SKM-1 treated with dmso at 0.1 percent for 144 hours (cell line): ENCODE results near the gene CD300E.

Source experiments
- DNase-seq: peaks from one replicate; lab custom pipeline; 2025; ENCODE audit not compliant: unreplicated experiment; lab: John Stamatoyannopoulos, UW

Gene CD300E

GRCh38 chr17:74623693-74624093 lies at the start of gene CD300E:
Gene CD300E (minus strand): TSS chr17:74623738. CDS start chr17:74623621, 117 bp downstream.
- no peak for DNase-seq

- no peak for DNase-seq
These were observed 47.7 kb upstream of the CD300E start for GRCh38 chr17:74671031-74671771.

- DNase-seq = no peak
These were observed 46.8 kb upstream of the CD300E start for GRCh38 chr17:74670329-74670728.

GRCh38 chr17:74663561-74663960 lies 40.0 kb upstream of the CD300E start:
- DNase-seq = no peak

- DNase-seq = no peak
These were observed 36.4 kb upstream of the CD300E start for GRCh38 chr17:74659889-74660288.

- DNase-seq = no peak
These were observed 35.1 kb upstream of the CD300E start for GRCh38 chr17:74658620-74659019.

- no peak for DNase-seq
These were observed 31.2 kb upstream of the CD300E start for GRCh38 chr17:74654742-74655141.

- no peak for DNase-seq
These were observed 28.5 kb upstream of the CD300E start for GRCh38 chr17:74652020-74652419.

GRCh38 chr17:74649909-74650308 lies 26.4 kb upstream of the CD300E start:
- DNase-seq = no peak

GRCh38 chr17:74647871-74648672 lies 24.5 kb upstream of the CD300E start:
- DNase-seq = no peak

- DNase-seq = no peak
These were observed 22.7 kb upstream of the CD300E start for GRCh38 chr17:74646231-74646630.

GRCh38 chr17:74645010-74645409 lies 21.5 kb upstream of the CD300E start:
- no peak for DNase-seq

- no peak for DNase-seq
These were observed 20.9 kb upstream of the CD300E start for GRCh38 chr17:74644419-74644818.

- no peak for DNase-seq
These were observed 20.3 kb upstream of the CD300E start for GRCh38 chr17:74643826-74644225.

GRCh38 chr17:74642995-74643394 lies 19.5 kb upstream of the CD300E start:
- no peak for DNase-seq

- DNase-seq = no peak
These were observed 19.0 kb upstream of the CD300E start for GRCh38 chr17:74642556-74642955.

- DNase-seq = no peak
These were observed 18.4 kb upstream of the CD300E start for GRCh38 chr17:74641958-74642298.

GRCh38 chr17:74641224-74641957 lies 17.9 kb upstream of the CD300E start:
- DNase-seq = no peak

- peak; percentile 27 for DNase-seq
These were observed 16.2 kb upstream of the CD300E start for GRCh38 chr17:74639704-74640151.

- no peak for DNase-seq
These were observed 14.4 kb upstream of the CD300E start for GRCh38 chr17:74637926-74638325.

GRCh38 chr17:74637265-74637664 lies 13.7 kb upstream of the CD300E start:
- DNase-seq = no peak
